Ammon's horn (tissue), 1 donor: Measurements from ENCODE around the gene CREB3.
A peak's percentile ranks its signal among the peaks of the same experiment; 100 is the strongest.

Source experiments
- DNase-seq: peaks from one replicate; pipeline ENCODE4 v3.0.0-alpha.2; 2016; ENCODE audit warnings: low spot score

Gene CREB3

DNA sequence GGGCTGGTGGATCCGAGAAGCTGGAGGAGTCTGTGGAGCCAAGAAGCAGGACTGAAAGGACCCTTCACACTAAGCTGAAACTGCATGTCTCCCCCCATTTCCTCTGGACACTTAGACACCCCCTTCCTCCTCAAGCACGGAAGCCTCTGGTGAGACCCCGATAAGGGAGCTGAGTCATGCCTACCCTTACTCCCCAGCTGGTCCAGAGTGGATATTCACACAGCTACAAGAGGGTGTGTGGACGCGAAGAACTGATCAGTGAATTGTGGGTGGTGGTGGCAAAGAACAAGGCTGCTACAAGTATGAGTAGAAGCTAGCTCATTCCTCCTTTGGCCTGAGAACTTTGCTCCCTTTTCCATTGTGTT is 4.8 kb upstream of the CREB3 start:
- no peak for DNase-seq

DNA sequence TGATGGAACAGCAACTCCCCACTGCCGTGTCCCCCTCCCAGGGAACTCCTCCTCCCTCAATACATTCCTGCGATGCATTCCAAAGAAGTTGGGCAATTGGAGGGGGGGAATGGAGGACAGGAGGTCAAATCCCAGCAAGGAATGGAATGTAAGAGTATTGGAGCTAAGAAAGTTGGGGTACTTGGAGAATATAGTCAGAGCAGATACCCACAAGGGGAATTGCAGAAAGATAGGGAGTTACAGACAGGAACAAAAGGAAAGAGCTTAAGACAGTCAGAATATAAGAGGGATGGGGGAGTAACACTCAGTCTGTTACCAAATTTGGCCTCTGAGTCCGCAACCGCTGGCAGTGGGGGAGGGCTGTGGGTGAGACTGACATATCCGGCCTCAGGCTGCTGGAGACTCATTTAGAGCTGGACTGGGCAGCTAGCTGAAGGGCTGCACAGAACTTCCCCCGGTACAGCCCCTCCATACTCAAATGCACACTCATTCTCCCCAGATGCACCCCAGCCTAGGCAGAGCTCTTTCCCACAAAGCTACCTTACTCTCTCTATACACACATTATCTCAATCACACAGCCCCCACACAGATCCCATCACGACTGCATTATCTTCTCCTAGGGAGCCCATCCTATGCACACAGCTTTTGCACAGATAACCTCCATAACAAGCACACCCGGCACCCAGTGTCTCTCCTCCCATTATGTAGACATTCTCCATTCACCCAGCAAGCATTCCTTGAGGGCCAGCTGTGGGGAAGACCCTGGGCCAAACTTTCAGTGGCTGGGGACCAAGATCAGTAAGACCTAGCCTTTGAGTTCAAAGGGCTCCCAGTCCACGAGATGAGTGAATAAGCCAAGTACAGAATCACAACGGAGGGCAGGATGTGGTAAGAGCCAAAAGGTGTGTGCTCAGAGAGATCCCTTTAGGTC is 4.2 kb upstream of the CREB3 start:
- DNase-seq, result peak; percentile 60

DNA sequence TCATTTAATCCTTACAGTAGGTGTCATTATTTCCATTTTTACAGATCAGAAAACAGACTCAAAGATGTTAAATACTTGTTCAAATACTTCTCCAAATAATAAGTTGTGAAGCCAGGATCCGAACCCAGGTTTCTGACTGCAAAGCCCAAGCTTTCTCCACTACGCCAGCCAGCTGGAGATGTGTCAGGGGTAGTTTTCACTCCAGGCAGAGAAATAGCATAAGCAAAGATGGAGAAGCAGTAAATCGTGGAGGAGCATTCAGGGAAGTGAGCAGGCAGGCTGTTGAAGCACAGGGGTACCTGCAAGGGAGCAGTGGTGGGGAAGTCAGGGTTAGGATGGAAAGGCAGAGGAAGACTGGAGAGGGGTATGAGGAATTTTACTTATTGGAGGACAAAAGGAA is 3.4 kb upstream of the CREB3 start:
- no peak for DNase-seq

DNA sequence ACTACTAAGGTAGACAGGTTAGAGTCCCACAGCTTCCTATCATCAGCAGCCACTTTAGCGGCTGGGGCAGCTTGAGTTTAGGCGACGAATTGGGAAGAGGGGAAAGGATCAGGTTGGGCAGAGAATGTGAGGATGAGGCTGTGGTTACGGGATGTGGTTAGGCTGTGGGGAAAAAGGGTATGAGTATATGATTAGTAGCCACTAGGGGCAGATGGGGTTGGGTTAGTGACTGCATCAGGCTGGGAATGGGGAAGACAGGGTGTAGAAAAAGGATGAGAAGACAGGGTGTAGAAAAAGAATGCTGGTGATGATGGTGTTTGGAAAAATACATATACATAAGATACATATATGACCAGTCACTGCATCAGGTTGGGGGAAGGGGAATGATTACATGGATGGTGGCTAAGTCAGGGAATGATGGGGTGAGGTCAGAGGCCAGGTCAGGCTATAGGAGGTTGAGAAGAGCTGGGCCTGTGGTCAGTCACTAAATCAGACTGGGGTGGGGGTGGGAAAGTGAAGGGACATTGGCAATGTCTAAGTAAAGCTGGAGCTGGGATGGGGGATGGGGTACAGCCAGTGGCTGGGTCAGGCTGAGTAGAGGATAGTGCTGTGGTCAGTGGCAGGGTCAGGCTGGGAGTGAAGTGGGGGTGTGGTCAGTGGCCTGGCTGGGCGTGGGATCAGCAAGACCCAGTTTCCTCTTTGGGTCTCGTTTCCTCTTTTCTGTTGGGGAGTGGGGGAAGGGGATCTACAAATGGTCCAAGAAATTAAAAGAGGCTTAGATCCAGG is 2.6 kb upstream of the CREB3 start:
- DNase-seq, result peak; percentile 82

DNA sequence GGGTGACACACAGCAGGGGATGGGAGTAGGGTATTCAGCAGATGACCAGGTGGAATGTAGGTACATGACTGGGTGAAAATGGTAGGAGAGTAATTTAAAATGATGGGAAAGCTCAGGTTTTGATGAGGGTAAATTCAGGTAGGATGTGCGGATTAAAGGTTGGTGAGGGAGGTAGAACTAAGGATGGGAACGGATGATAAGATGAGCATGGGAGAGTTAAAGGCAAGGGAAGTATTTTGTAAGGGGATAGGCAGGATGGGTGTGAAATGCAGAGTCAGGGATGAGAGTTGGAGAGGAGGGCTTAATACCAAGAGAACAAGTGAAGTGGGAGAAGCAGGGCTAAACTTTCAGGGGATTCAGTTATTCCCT is 2.0 kb upstream of the CREB3 start:
- no peak for DNase-seq

DNA sequence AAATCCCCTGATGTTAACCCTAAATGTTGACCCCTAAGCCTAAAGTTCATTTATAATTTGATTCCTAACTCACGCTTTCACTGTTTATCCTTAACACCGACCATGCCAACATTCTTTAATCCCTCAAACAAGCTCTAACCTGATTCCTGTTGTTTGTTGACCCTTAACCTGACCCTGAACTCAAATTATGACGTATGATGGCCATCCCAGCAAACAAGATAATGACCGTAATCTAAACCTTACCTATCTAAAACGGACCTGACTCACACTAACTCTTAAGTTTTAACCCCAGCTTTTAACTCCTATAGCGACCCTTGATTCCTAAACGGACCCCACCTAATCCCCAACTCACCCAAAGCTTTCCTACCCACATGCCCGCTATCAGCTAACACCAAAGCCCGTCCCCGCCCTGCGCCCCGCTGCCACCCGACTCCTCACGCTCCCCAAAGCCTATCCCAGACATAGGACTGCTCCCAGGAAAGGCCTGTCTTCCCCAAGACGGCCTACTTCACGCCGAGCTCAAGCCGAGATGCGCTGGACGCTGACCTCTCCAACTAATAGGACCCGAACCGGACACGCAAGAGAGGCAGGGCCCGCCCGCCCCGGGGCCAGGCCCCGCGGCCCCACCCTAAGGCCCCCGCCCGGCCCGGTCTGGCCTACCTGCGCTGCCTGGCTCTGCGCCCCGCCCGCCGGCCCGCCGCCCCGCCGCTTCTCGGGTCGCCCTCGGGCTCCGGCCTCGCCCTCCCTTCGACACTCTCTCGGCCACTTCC is 866 bp upstream of the CREB3 start:
- DNase-seq, result no peak

DNA sequence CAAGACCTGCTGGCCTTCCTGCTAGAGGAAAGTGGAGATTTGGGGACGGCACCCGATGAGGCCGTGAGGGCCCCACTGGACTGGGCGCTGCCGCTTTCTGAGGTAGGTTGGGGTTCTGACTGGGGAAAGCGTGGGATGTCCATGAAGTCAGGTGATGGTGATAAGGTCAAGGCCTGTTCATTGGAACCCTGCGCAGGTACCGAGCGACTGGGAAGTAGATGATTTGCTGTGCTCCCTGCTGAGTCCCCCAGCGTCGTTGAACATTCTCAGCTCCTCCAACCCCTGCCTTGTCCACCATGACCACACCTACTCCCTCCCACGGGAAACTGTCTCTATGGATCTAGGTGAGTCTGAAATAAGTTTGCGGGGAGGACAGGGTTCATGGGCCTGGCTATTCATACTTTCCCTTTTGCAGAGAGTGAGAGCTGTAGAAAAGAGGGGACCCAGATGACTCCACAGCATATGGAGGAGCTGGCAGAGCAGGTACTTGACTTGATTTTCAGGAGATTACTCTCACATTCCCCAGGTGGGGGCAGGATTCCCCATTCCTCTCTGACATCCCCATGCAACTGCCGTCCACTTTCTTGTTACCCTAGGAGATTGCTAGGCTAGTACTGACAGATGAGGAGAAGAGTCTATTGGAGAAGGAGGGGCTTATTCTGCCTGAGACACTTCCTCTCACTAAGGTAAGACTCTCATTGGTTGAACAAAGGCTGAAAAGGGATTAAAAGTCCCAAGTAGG is 505 bp downstream of the CREB3 start:
- DNase-seq, result peak; percentile 40

DNA sequence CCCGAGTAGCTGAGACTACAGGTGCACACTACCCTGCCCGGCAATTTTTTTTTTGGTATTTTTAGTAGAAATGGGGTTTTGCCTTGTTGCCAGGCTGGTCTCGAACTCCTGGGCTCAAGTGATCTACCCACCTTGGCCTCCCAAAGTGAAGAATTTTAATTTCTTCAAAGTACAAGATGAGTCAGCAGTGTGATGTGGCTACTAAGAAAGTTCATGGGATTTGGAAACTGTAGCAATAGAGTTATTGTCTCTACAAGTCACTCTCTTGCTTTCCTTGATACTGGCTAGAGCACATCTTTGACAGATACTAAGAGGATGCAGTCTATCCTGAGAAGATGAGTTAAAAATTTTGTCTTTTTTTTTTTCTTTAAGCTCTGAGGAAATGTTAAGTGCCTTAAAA is 1.6 kb downstream of the CREB3 start:
- DNase-seq, result no peak

DNA sequence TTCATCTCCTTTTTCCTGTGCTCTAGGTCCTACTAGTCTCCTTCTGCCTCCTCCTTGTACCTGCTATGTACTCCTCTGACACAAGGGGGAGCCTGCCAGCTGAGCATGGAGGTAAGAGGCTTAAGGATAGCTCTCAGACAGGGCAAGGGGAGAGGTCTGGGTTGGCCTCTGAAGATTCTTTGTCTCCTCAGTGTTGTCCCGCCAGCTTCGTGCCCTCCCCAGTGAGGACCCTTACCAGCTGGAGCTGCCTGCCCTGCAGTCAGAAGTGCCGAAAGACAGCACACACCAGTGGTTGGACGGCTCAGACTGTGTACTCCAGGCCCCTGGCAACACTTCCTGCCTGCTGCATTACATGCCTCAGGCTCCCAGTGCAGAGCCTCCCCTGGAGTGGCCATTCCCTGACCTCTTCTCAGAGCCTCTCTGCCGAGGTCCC is 3.8 kb downstream of the CREB3 start:
- peak; percentile 72 for DNase-seq

DNA sequence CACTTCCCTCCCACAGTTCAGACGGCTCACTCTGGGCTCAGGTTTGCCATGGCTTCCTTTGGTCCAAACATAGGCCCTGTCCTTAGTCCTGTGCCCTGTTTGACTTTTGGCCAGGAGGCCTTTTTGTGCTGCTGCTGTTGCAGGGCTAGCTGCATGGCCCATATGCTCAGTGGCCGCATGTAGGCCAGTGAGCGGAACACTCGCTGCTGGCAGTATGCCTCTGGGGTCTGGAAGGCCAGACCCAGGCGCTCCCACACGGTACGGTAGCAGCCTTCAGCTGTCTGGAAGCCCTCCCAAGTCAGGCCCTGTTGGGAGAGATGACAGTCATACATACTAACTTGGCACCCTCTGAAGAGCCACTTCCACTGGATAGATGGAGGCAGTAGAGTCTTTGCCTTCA is 4.7 kb downstream of the CREB3 start:
- DNase-seq, result no peak

DNA sequence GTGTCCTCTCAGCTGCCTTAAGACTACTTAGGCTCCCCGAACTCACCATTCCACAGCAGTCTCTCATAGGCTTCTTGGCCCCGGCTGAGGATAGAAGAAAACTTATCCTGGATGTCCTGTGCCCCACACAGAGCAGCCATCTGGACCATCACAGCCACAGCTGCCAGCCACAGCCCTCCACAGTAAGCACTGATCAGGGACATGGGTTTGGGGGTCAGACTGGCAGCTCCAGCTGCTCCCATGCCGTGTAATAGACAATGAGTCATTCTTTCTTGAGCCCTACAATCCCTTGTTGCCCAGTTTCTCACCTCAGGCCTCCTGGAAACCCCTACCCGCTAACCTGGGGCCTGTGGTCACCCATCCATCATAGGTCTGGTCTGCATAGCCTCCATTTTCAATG is 5.7 kb downstream of the CREB3 start:
- no peak for DNase-seq

DNA sequence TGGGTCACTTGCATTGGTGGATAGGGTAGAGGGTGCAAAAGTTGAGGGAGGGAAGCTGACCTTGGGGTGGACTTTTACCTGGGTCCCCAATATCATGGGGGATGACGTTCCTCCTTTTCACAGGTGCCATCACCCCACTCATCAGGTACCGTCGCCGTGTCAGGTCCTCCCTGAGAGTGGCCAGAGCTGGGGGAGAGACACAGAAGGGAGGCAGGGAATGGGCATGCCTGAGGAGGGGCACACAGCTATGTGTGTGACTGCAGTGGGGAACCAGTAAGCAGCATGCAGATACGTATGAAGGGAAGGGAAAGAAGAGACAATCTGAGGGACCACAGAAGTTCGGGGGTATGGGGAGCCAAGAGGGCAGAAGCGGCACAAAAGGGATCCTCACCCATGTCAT is 6.5 kb downstream of the CREB3 start:
- DNase-seq, result no peak

DNA sequence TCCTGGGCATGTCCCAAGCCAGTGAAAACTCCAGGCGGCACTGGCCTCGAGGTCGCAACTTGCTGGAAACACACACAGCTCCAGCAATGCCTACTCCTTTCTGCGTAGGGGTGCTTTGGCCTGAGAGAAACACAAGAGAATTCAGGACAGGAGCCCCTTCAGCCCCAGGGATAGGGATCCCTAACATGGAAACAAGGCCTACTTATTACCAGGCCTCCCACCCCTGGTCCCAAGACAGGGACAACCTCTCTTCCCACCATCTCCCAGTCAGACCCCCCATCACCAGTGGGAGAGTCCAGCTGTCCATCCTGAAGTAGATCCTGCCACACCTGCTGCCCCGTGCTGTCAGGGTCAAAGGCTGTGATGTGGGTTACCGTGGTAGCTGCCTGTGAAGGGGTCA is 7.8 kb downstream of the CREB3 start:
- DNase-seq, result no peak

DNA sequence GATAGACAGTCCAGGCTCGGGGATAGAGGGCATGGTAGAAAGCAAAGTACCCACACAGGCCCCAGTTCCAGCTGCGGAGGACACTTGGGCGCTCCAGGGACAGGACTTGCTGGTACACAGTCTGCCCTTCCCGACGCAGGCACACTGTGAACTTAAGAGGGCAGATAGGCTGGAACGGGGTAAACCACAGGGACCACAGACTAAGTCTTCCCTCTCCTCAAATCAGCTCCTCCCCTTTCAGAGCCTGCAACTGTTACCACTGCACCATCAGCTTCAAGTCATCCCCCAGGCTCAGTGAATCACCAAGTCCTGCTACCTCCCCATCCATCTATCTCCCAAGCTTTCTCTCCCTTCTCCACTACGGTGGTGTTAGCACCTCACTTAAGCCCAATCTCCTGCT is 9.3 kb downstream of the CREB3 start:
- DNase-seq, result no peak

DNA sequence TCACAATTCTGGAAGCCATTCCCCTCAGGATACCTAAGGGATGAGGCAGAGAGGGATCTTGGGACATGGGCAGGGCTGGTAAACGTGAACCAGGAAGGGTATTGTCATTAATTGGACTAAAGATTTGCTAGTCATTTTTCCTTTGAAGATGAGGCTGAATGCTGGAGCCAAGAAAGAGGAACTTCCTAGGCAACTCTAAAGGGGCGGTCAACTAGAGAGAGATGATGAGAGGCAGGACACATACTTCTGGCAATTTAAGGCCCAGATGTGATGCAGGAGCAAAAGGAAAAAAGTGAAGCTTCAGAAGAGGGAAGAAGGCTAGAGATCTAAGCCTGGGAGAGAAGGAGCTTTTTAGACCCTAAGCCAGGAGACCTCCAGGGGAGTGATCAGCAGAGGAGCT is 11.0 kb downstream of the CREB3 start:
- DNase-seq, result no peak

DNA sequence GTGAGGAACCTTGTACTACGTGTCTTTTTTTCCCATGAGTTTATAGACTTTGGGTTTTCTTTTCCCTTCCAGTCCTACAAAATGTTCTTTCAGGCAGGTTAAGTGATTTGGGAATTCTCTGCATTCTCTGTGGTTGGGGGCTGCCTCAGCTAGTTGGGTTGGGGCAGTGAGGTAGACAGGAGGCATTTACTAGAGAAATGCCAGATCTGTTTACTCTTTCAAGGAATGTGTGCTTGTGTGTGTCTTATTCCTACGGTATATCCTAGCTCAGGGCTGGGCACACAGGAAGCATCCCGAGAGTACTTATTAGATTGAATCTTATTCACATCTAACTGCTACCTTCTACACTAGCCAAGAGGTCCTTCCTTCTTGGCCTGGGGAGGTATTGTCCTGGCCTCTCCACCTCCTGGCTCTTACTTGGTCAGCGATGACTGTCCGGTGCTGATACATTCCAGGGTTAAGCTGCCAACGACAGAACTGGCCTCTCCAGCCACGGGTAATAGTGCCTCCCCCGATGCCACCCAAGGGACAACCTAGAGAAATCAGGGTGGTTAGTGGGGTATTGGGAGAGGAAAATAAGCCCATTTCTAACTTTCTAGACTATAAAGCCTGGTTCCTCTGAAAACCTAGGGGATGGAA is 11.5 kb downstream of the CREB3 start:
- no peak for DNase-seq

DNA sequence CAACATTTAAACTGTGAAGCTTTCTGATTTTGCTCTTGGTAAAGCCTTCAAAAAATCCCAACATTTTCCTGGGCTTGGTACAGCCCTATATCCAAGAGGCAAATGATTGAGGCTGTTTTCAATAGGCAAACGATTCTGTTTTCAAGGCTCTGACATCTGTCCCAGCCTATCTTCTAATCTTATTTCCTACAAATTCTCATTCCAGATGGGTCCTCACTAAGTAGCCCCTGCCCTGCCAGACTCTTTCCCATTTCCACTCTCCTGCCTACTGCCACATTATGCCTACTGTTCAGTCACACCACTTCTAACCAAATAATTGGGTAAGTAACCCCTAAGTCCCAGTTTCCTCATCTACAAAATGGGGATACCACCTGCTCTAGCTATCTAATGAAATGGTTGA is 13.1 kb downstream of the CREB3 start:
- DNase-seq, result no peak

DNA sequence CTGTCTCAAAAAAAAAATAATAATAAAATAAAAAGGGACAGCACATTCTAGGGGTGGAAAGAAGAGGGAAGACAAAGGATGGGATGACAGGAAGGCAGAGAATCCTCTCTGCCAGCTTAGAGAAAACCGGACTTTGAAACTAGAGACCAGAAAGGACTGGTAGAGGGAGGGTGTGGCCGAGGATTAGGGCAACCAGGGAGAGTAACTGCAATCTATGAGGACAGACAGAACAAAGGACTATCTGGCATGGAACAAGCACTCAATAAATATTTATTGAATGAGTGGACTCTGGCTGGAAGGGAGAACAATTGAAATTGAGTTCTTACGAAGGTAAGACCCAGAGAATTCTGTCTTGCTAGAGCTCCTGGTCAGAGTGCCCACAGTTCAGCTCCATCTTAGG is 14.1 kb downstream of the CREB3 start:
- no peak for DNase-seq

DNA sequence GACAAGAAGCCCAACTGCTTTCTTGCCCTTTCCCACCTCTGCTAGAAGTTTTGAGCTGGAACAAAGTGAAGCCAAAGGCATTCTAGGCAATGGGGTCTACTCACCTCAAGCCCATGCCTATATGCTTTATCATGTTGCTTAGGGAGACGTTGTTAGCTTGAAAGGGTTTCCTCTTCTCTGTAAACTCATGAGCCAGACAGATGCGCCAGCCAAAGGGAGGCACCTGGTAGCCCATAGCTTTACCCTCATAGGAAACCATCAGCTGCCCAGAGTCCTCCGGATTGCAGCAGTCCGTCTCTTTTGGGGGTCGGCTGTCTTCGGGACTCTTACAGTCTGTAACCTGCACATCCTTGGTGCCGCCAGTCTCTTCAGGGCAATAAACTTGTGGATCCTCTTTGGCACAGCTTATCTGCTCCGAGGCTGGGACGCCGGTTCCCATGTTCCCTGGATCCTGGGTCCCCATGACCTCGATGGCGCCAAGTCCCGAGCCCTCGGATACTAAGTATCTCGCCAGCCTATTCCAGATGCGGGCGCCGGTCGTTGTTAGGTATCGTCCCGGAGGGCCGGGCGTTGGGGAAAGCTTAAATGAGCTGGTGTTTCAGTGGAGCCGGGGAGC is 15.9 kb downstream of the CREB3 start:
- no peak for DNase-seq

DNA sequence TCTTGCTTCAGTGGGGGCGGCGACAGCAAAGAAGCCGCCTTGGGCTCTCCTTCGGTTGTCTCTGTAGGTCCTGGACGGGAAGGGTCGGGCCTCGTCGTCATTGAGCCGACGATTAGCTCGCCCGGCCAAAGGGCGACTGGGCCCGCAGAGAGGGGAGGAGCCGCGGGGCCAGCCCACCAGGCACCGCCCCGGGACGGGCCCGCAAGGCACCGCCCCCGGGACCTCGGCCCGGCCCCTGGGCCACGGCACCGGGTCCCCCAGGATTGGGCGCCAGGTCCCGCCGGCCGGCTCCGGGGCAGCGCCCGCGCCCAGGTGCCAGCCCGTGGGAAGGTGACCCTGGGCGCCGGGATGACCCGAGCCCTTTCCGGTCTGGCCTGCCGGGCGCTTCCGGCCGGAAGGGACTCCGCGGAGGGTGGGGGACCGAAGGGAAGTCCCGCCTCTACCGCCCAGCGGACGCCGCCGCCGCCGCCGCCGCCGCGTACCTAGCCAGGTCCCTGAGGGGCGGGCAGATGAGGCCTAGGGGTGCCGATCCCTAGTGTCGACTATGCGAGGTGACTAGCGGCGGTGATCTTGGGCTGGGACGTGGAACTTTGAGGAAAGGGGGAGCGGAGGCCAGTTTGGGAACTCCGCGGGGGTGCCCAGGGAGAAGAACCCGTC is 16.5 kb downstream of the CREB3 start, which contains the start of the genes GBA2 and RGP1:
Gene GBA2, minus strand, starts transcription at position 371 of the 657 bp plus-strand sequence. CDS start 524 bp downstream, outside the sequence.
Gene RGP1, plus strand, starts transcription at position 430 of the 657 bp plus-strand sequence. CDS start 469 bp downstream, outside the sequence.
- peak; percentile 81 for DNase-seq
